Stimulated activated CD4-positive, alpha-beta T cell treated with anti-CD3 and anti-CD28 coated beads, TNF-alpha, amount 100 ng/mL, for 4 hours (primary cell): ENCODE results near the gene PLEKHG5.
A peak's percentile ranks its signal among the peaks of the same experiment; 100 is the strongest.
"Not testable (repeated sequence)": the region's sequence is repeated elsewhere in the genome, so short reads cannot be mapped to it uniquely, and the experiment has no call there.

Source experiments
- DNase-seq, 3 experiments: peaks; one replicate each; pipeline ENCODE4 v3.0.0-alpha.2; 2020; ENCODE audit warnings: low read depth in 3 of 3

PLEKHG5 gene

DNA sequence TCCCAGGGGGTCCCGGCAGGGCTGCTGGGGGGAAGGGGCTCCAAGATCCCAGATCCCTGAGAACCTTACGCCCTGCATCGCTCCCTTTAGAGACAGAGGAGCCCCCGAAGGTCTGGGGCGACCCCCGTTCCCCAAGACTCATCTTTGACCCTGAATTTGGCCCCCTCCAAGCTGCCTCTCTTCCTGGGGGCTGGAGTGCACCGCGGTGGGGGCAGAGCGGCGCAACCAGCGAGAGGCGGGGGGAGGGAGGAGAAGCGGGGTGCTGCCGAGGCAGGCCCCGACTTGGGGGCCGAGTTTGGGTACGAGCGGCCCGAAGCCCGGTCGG is 5.4 kb upstream of the PLEKHG5 start:
- no peak for DNase-seq

DNA sequence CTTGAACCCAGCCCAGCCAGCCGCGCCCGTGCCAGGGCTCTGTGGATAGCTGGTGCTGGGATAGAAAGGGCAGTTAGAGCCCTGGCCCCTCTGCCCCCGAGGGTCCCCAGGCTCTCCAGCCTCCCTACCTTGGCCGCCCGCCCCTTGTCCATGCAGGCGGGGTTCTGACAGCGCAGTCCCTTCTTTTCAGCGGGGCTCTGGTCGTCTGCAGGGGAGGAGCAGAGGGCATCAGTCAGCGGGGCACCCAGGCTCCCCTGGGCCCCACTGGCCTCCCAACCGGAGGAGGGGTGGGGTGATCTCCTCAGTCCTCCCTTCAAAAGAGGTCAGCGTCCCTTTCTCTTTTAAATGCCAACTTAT is 4.9 kb upstream of the PLEKHG5 start:
- DNase-seq: no peak

DNA sequence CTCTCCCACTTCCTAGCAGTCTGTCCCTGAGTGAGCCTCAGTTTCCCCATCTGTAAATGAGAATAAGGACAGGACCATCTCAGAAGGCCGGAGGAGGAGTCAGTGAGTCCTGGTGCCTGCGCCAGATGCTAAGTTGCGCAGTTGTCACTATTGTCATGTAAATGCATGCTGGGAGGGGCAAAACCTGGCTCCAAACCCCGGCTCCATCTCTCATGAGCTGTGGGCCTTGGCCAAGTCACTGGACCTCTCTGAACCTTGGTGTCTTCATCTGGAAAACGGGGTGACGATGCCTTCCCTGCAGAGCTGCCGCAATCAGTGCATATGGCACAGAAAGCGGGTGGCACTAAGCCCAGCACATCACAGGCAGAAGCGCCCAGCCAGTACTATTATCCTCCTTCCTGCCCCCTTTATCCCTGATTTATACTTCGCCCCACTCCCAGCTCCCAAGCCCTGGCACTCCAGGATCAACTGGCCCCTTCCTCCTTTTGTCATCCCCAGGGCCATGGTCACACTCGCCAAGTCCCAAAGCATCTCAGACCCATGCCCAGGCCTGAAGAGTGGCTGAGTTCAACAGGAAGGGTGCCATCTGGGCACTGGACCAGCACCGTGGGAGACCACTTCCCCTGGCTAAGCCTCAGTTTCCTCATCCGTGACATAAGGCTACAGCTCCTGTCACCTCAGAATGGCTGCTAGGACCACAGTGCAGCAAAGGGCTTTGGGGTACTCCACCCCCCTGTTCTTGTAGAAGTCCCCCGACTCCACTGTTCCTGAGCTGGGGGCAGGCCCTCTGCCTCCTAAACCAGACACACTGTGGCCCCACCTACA is 4.3 kb upstream of the PLEKHG5 start:
- DNase-seq: no peak

DNA sequence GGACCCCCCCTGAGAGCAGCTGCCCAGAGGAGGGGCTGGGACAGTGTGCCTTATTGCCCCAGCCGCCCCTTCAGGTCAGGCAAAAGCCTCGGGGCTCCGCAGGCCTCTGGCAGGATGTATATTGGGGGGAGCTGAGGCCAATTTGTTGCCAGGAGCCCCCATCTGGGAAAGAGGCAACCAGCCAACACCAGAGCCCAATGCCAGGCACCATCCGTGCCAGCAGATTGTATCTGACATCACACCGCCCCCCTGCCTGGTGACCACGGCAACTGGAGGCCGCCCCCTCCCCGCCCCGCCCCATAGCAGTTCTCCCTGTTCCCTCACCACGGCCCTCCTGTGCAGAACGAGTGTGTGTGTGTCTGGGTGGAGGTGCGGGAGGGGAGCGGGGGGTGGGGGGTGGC is 3.6 kb upstream of the PLEKHG5 start:
- no peak for DNase-seq

DNA sequence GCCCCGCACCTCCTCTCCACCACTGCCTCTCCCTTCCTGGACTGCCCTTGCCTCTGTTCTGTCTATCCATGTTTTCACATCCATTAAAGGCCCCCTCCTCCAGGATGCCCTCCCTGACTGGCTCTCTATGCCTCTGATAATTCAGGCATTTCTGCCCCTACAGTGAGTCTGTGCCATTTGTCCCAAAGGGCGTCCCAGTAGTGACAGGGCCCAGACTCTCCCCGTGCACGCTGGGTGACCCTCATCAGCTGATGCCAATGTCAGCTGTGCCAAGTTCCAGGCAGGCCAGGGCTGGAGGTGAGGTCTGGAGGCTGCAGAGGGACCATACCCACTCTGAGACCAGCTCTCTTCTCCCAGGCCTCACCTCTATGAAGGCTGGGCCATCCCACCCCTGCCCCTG is 3.2 kb upstream of the PLEKHG5 start:
- no peak for DNase-seq

DNA sequence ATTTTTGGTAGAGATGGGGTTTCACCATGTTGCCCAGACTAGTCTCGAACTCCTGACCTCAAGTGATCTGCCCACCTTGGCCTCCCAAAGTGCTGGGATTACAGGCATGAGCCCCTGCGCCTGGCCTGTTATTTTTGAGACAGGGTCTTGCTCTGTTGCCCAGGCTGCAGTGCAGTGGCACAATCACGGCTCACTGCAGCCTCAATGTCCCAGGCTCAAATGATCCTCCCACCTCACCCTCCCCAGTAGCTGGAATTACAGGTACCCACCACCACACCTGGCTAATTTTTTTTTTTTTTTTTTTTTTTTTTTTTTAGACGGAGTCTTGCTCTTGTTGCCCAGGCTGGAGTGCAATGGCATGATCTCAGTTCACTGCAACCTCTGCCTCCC is 2.4 kb upstream of the PLEKHG5 start:
- not testable (repeated sequence) for DNase-seq

DNA sequence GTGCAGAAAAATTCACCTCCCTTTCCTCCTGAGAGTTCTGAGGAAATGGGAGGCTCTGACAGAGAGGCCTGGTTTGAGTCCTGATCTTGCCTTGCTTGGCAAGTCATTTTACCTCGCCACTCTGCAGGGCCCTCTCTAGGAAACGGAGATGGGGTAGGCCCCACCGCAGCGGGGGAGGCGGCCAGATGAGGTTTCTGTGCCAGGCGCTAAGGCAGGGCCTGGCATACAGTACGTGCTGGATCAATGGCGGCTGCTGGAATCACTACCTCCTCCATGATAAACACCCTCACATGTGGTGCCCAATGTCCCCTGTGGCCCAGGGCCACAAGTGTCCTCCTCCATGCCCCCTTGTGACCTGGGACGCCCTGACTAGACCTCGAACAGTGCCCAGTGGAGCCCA is 499 bp upstream of the PLEKHG5 start:
- no peak for DNase-seq

DNA sequence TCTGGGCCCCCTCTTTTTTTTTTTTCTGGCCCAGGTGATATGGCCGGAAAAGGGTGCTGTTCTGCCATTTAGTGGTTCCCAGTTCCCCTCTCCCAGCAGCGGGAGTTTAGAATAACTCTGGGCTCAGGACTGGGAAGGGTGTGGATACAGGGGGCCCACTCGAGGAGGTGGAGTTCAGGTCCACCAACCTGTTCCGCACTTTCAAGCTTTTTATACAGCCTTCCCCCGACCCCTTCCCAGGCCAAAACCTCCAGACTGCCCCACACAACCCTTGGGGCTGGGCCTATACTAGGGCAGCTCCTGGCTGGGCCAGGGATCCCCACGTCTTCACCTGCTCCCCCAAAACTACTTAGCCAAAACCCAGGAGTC is 402 bp downstream of the PLEKHG5 start:
- DNase-seq: no peak

DNA sequence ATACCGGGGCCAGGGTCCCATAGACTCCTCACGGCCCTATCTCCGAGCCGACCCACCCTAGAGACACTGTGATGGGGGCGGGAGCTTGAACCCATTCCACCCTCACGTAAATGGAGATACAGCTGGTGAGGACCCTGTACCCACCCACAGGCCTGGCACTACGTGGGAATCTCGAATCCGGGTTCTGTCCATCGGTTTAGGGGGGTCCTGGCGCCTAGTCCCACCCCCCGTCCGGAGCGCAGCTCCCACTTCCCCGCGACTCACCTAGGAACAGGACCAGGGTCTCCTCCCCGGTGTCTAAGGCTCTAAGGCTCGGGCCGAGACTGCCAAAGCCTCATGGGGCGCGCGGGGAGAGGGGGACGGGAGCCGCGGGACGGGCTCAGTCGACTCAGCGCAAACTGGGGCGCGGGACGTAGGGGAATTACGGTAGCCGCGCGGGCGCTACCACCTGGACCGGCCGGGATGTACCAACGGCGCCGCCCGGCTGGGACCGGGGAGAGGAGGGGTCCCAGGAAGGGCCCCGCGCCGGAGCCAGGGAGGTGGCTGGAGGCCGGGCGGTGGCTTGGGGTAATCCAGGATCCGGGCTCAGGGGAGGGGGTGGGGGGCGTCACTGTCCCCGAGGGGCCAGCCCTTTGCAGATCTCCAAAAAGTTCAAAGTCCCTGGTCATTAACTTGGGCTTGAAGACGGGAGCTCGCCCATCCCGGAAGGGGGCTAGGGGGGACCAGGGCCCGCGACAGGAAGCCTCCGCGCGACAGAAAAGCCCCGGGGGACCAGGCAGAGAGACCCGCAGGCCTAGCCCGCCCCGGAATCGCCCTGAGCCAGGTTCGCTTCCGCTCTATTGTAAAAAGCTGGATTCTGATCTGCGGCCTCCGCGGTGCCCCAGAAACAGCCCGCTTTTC is 1.0 kb downstream of the PLEKHG5 start:
- peak in 2 of 3 experiments; percentile 29 to 44 for DNase-seq

DNA sequence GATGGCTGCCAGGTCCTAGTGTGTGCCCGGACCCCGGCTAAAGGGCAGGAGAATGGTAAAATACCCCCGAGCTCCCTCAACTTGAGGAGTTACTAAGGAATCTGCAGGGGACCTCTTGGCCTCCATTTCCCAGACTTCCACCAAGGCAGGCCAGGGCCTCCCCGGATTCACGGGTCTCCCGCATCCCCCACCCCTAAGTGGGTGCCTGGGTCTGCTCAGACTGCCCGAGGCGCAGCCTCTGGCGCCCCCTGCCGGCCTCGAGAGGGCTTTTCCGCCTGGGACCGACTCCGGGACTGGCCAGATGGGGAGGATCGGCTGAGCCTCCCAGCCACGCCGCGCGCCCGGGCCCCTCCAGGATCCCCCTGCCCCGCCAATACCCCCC is 1.7 kb downstream of the PLEKHG5 start:
- peak; percentile 62 to 69 (median 65) for DNase-seq

DNA sequence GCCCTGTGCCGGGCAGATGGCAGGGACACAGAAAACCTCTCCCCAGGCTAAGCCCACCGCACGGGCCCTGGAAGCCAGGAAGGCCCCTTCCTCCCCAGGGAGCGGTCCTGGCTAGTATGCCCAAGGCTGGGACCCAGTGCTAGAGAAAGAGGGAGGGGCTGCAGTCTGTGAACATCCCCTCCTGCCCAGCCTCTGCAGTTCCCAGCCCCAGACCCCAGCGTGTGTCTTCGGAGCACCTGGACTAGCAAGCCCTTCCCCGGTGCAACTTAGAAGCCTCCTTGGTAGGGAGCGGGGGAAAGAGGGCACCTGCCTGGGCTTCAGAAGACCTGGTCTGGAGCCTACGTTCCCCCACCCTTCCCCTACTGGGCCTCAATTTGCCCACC is 2.1 kb downstream of the PLEKHG5 start:
- DNase-seq: no peak

DNA sequence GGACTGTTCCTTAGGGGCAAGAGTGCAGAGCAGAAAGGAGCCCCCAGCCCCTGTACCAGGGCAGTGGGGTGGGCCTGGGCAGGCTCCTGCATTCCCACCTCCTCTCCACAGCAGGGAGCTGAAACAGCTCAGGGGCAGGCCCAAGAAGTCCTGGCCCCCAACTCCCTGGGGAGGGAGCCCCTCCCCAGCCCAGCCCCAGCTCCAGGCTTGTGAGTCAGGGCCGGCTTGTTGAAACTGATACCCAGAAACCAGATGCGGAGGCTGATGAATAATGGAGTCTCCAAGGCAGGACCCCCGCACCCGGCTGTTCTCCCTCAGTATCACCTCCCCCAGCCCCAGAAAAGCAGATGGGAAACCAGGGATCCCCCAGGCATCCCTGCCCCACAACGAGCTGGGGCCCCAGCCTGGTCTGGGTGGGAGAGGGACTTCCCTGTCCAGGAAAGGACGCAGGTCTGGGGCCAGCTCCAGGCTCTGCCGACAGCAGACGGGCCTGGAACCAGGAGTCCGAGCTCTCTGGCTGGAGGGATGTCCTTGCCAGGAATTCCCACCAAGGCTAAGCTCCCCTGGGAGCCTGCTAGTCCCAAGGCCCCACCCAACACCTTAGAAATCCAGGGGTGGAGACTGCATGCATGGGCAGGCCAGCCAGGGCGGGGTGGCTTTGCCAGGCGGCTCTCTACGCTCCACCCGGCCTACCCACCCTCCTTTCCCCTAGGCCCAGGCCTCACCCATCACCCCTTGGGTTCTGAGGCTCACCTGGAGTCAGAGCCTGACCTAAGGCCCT is 2.7 kb downstream of the PLEKHG5 start:
- no peak for DNase-seq

DNA sequence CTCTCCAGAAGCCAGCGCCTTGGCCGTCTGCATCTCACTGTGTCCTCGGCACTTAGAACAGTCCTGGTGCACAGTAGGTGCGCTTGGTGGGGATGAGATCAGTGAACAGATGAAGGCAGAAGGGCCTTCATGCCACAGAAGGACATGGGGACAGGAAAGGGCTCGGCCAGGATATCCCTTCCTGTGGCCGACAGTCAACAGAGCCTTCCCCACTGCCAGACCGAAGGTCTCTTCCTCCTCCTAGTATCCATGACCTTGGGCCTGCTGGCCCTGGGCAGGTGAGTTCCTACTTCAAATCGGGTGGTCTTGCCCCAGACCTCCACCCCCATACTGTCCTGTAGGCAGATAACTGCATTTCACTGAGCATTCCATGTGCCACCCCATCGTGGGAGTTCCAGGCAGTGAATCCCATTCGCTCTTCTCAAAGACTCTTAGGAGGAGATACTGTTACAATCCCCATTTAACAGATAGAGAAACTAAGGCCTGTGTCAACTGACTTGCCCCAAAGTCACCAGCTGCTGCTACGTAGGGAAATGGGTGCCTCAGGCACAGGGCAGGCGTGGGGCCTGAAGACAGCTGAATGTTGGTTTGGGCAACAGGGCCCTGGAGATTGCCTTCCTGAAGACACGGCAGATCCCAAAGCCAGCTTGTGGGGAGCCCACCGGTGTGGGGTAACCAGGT is 3.5 kb downstream of the PLEKHG5 start:
- no peak for DNase-seq

DNA sequence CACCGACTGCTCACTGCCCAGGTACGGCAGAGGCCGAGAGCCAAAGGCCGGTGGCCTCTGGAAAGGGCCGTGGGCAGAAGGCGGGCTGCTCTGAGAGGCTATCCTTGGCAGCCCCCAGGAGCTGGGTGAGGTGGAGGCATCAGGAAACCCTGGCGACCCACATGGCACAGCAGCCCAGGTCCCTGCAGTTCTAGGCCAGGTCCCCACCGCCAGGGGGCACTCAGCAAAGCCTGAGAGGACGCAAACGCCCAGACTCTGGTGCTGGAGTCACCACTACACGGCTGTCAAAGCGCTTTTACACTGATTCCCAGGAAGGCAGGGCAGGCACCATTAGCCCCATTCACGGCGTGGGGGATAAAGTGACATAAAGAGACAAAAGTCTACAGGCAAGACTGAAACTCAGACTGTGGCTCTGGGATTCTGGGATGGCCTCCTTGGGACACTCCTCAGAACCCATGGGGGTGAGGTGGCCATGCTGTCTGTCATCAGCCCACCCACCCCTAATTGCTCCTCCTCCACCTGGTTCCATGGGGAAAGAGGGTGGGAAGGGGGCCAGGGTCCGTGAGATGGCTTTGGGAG is 4.9 kb downstream of the PLEKHG5 start:
- DNase-seq: peak; percentile 76 to 84 (median 80)

DNA sequence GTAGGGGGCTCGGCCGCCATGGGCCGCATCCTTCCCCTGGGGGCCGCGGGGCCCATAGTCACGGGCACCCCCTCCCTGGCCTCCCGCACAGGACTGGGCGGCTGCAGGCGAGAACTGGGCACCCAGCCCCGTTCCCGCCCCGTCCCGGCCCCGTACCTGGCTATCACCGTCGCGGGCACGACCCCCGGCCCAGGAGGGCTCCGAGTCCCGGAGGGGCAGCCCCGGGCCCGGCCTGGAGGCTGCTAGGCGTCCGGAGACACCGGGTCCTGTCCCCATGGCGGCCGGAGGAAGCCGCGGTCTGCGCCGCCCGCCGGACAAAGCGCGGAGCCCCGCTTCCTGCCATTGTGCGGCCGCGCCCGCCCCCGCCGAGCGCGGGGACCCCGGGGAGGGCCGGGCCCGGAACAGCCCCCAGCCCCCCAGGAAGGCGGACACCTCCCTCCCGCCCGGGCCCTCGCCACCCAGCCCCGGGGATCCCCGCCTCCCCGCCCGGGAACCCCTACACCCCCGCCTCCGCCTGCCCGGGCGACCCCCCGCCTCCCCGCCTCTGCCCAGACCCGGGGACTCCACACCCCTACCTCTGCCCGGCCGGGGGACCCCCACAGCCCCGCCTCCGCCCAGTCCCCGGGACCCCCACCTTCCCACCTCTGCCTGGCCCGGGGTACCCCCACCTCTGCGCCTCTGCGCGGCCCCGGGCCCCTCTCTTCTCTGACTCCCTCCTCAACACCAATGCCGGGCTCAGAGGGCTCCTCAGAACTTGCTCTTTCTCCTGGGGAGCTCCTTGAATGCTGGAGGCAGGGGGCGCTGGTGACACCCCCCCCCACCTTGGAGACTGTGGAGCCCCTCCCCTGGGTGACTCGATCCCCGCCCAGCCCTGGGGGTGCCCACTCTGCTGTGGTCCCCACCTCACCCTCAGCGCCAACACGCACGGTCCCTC is 6.0 kb downstream of the PLEKHG5 start:
- no peak for DNase-seq

DNA sequence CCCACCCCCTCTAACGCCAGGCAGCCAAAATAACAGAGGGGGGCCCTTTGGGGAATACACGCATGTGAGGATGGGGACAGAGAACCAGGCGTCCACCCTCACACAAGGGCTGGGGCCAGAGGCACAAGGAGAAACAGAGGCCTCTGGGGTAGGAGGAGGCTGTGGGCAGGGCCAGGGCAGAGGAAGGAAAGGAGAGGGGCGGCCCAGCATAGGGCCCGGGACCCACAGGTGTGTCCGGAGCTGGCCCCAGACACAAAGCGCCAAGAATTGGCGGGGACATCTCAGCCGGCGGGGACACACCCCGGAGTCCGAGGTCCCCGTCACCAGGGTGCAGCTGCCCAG is 6.7 kb downstream of the PLEKHG5 start:
- DNase-seq: no peak

DNA sequence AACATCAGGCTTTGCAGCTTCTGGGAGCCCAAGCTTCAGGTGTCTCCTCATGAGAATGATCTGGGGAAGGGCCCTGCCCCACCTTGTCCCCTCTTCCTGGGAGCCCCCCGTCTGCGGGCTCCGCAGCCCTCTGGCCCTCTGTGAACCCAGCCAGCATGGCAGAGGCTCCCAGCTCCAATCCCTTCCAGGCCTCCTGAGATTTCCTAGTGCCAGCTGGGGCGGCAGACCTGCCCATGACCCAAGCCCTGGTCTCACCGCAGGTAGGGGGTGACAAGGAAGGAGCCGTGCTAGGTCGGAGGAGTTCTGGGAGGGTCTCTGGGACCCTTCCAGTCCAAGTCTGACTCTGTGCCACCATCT is 7.7 kb downstream of the PLEKHG5 start:
- DNase-seq: no peak

DNA sequence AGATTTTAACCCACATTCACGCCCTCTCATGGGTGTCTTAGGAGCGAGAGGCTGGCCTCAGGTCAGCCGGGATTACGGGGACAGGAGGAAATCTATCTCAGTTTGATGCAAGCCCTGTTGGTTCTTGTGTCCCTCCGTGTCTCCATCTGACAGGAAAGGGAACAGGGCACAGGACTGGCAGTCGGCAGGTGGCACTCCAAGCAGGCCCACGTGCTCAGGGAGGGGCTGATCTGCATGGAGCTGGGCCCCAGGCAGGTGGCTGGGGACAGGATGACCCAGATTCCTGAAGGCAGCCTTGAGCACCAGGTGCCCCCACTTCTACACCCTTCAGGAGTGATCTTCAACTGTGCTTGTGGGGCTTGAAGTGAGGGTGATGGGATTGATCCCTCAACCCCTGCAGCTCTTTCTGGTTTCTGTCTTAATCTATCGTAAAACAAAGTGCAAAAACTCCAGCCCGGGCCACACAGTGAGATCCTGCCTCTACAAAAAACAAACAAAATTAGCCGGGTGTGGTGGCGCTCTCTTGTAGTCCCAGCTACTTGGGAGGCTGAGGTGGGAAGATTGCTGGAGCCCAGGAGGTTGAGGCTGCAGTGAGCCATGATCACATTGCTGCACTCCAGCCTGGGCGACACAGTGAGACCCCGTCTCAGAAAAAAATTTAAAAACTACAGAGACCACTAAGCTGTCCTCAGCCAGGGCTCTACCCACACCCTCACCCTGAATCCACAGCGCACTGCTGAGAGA is 8.3 kb downstream of the PLEKHG5 start:
- no peak for DNase-seq

DNA sequence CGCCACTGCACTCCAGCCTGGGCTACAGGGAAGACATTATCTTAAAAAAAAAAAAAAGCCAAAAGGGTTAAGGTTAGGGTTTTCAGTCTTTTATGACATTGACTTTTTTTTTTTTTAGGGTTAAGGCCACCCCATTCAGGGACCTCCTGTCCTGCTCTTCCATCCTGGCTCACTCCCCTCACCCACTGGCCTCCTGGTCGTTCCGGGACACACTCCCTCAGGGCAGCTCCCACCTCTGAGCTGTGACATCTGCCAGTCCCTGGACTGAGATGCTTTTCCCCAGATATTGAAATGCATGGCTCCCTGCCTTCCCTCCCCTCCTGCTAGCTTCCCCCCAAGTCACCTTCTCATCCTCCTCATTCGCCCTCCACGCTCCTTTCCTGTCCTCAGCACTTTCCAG is 9.6 kb downstream of the PLEKHG5 start:
- no peak for DNase-seq
